ENCODE results near the gene CAMK2D.
"Not testable (repeated sequence)": the region's sequence is repeated elsewhere in the genome, so short reads cannot be mapped to it uniquely, and the experiment has no call there.

Gene CAMK2D

DNA sequence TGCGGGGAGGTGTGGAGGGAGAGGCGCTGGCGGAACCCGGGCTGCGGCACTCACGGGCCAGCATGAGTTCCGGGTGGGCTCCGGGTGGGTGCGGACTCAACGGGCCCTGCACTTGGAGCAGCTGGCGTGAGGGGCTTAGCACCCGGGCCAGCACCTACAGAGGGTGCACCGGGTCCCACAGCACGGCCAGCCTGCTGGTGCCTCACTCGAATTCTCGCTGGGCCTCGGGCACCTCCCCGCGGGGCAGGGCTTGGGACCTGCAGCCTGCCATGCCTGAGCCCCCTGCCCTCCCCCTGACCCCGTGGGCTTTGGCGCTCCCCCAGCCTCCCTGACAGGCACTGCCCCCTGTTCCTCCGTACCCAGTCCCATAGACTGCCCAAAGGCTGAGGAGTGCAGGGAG is 10.8 kb upstream of the CAMK2D start:
- H3K27me3 ChIP-seq, result no peaks in the 10 kb centered on the region
- H3K36me3 ChIP-seq, result no peaks in the 10 kb centered on the region
- H3K9me3 ChIP-seq, result no peaks in the 10 kb centered on the region
- TF ChIP-seq, protein P1, sequence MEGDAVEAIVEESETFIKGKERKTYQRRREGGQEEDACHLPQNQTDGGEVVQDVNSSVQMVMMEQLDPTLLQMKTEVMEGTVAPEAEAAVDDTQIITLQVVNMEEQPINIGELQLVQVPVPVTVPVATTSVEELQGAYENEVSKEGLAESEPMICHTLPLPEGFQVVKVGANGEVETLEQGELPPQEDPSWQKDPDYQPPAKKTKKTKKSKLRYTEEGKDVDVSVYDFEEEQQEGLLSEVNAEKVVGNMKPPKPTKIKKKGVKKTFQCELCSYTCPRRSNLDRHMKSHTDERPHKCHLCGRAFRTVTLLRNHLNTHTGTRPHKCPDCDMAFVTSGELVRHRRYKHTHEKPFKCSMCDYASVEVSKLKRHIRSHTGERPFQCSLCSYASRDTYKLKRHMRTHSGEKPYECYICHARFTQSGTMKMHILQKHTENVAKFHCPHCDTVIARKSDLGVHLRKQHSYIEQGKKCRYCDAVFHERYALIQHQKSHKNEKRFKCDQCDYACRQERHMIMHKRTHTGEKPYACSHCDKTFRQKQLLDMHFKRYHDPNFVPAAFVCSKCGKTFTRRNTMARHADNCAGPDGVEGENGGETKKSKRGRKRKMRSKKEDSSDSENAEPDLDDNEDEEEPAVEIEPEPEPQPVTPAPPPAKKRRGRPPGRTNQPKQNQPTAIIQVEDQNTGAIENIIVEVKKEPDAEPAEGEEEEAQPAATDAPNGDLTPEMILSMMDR (IDR thresholded peaks at IDR 0.05), result no peak
- no peak for DNase-seq
- no peak overlapping the region for H3K27ac ChIP-seq
- H3K4me3 ChIP-seq, result no peak overlapping the region
- intact Hi-C loops (cut with DNase I; ENCODE audit: low total_unique reads), result no loop called here
- H3K4me1 ChIP-seq, result no peaks in the 10 kb centered on the region

- intact Hi-C loops (cut with DNase I; ENCODE audit: low total_unique reads), result loop anchor here (10.0 kb wide), 1 partner anchor 205 kb away; the partner anchor contains the start of gene ARSJ
Measured at GRCh38 chr4:113769744-113770143, 8.2 kb upstream of the CAMK2D start.

DNA sequence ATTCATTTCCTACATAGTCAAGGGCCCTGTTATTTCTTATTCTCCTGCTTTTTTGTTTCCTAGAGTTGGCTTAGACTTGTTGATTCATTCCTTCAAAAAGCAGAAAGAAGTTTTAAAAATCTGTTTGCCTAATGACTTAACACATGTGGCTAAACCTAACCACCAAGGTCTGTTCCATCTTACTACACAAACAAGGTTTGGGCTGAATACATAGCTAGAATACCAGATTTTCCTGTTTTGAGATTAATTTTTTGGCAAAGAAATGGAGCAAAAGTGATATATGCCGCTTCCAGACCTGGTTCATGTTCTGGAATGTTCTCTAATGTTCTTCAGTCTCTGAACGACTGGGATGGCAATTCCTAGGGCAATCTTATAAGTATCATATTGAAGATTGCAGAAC is 7.4 kb upstream of the CAMK2D start:
- no peak overlapping the region for H3K27ac ChIP-seq
- no peaks in the 10 kb centered on the region for H3K27me3 ChIP-seq
- no peaks in the 10 kb centered on the region for H3K36me3 ChIP-seq
- H3K9me3 ChIP-seq, result no peaks in the 10 kb centered on the region
- no peak overlapping the region for H3K4me3 ChIP-seq
- DNase-seq, result no peak
- H3K4me1 ChIP-seq, result no peaks in the 10 kb centered on the region
- TF ChIP-seq, protein P1 (IDR thresholded peaks at IDR 0.05), result no peak
- intact Hi-C loops (cut with DNase I; ENCODE audit: low total_unique reads), result loop anchor here (10.0 kb wide), 1 partner anchor 206 kb away; the partner anchor contains the start of gene ARSJ

More at GRCh38 chr4:113769744-113770143, 8.2 kb upstream of the CAMK2D start:
- Histone ChIP-seq H3K9me3 (no peaks in the 10 kb centered on the region), H3K27ac (no peak overlapping the region), H3K27me3 (no peaks in the 10 kb centered on the region), H3K36me3 (no peaks in the 10 kb centered on the region), H3K4me1 (no peaks in the 10 kb centered on the region), H3K4me3 (no peak overlapping the region)
- TF ChIP-seq, protein P1 (IDR thresholded peaks at IDR 0.05), result no peak
- DNase-seq, result no peak

DNA sequence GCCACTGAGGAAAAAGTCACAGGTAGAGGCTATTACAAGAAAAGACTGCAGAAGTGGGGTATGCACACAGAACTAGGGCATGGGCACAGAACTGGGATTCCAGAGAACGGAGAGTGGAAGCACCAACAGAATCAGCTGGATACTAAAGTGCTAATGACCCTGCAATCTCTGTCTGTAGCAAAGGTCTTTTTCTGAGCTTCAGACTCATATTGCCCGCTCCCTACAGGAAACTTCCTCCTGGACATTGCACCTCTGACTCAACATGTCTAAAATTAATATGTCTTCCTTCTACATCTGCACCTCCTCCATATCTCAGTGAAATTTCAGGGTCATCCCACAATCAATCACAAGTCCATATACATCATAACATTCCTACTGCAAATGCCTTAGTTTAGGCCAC is 5.3 kb upstream of the CAMK2D start:
- no peak for DNase-seq
- Histone ChIP-seq H3K27ac (no peak overlapping the region), H3K4me1 (peaks cover 0 to 3% (median 0%) of the 10 kb centered on the region in 4 donors), H3K36me3 (no peaks in the 10 kb centered on the region), H3K27me3 (no peaks in the 10 kb centered on the region), H3K9me3 (no peaks in the 10 kb centered on the region), H3K4me3 (no peak overlapping the region)
- TF ChIP-seq, protein P1 (IDR thresholded peaks at IDR 0.05), result no peak
- intact Hi-C loops (cut with DNase I; ENCODE audit: low total_unique reads), result loop anchor here (10.0 kb wide), 1 partner anchor 208 kb away; the partner anchor contains the start of gene ARSJ

- no peak overlapping the region for H3K4me3 ChIP-seq
- no peaks in the 10 kb centered on the region for H3K27me3 ChIP-seq
- no peak overlapping the region for H3K27ac ChIP-seq
- H3K4me1 ChIP-seq, result peaks cover 0 to 3% (median 0%) of the 10 kb centered on the region in 4 donors
- DNase-seq, result no peak
- H3K36me3 ChIP-seq, result no peaks in the 10 kb centered on the region
- no peaks in the 10 kb centered on the region for H3K9me3 ChIP-seq
- TF ChIP-seq, protein P1 (IDR thresholded peaks at IDR 0.05), result no peak
- intact Hi-C loops (cut with DNase I; ENCODE audit: low total_unique reads), result loop anchor here (5.0 to 10.0 kb wide), 3 partner anchors 210 to 367 kb away; partner anchors contain the start of gene ARSJ
Measured at GRCh38 chr4:113764720-113765264, 3.3 kb upstream of the CAMK2D start.

DNA sequence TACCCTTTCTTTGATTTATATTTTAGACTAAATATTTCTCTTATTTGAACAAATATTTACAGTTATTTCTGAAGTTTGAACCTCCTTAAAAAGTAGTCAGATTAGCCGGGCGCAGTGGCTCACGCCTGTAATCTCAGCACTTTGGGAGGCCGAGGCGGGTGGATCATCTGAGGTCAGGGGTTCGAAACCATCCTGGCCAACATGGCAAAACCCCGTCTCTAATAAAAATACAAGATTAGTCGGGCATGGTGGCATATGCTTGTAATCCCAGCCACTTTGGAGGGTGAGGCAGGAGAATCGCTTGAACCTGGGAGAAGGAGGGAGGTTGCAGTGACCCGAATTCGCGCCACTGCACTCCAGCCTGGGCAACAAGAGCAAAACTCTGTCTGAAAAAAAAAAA is 2.4 kb upstream of the CAMK2D start:
- H3K4me1 ChIP-seq, result peaks cover 0 to 11% (median 2%) of the 10 kb centered on the region in 4 donors
- not testable (repeated sequence) for DNase-seq, H3K4me3 ChIP-seq, H3K36me3 ChIP-seq, H3K27me3 ChIP-seq, H3K9me3 ChIP-seq, H3K27ac ChIP-seq
- intact Hi-C loops (cut with DNase I; ENCODE audit: low total_unique reads), result loop anchor here (5.0 to 10.0 kb wide), 3 partner anchors 211 to 367 kb away; partner anchors contain the start of gene ARSJ
